NCI-H82 (cell line): Measurements from ENCODE around the gene CYTH3.
"Not testable (repeated sequence)": the region's sequence is repeated elsewhere in the genome, so short reads cannot be mapped to it uniquely, and the experiment has no call there.

Experiments
- DNase-seq: peaks from one replicate; lab custom pipeline; 2025; lab: John Stamatoyannopoulos, UW

CYTH3 gene

DNA sequence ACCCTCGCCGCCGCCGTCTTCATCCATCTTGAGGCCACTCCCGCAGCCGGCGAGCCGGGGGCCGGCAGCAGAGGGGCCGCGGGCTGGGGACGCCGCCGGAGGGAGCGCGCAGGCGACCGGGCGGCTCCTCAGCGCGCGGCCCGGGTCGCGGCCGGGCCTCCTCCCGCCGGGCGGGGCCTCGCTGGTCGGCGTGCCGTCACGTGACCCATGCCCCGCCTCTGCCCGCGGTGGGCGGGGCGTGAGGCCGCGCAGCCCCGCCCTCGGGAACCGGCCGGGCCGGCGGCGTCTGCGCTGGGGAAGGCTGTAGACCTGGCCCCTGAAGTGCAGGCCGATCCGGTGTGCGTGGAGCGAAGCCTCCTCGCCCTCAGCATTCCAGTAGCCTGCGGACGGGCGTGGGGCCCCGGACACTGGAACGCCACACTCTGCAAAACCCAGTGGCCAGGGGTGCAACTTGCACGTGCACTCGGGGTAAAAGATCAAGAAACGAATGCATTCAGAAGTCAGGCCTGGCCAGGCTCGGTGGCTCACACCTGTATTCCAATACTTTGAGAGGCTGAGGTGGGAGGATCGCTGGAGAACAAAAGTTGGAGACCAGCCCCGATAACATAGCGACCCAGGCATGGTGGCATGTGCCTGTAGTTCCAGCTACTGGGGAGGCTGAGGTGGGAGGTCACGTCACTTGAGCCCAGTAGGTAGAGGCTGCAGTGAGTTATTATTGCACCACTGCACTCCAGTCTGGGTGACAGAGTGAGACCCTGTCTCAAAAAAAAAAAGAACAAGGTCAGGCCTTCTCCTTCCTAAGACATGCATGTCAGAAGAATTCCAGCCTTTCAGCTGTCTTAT is at the start of gene CYTH3:
Gene CYTH3 (minus strand): TSS at position 144 of the 843 bp plus-strand sequence. CDS start 117 bp downstream, at position 27.
- DNase-seq, result peak; percentile 80

DNA sequence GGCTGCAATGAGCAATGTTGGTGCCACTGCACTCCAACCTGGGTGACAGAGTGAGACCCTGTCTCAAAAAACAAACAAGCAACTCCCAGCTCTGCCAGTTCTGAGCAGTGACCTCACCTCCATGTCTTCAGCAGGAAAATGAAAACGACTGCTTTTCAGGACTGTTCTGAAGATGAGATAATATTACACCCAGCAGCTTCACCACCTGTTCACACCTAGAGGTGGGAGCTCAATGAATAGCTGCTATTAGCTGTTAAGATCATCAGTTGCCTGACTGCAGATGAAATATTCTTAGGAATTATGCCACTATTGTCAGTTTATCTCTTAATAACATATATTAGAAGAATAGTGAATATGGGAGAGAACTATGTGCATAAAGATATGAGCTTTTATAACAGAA is 48.4 kb upstream of the CYTH3 start:
- DNase-seq, result no peak

GRCh38 chr7:6317797-6318438 is 45.5 kb upstream of the CYTH3 start:
- no peak for DNase-seq

DNA sequence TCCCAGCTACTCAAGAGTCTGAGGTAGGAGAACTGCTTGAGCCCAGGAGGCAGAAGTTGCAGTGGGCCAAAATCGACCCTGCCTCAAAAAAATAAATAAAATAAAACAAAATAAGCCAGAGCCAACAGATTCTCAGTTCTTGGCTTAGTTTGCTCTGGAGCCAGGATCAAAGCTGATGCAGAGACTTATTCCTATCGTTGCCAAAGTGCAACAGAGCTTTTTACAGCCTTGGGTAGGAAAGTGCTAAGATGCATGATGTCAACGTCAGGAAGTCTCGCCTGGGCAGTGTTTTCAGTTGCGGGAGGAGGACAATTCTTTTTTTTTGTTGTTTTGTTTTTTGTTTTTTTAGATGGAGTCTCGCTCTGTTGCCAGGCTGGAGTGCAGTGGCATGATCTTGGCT is 43.8 kb upstream of the CYTH3 start:
- DNase-seq, result no peak

DNA sequence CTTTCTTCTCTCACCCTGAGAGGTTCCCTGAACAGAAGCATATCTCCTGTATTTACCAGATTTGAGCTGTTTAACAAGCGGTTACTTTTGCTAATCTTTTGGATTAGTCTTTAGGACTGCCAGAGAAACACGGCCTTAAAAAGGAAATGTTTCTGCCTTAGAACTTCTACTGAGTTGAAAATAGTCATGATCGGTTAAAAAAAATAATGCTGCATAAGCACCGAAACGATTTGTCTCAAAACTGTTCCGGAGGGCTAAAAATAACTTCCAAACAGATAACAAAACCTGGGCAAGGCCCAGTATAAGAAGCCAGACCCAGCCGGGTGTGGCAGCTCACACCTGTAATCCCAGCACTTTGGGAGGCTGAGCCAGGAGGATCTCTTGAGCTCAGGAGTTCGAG is 43.3 kb upstream of the CYTH3 start:
- DNase-seq, result no peak

DNA sequence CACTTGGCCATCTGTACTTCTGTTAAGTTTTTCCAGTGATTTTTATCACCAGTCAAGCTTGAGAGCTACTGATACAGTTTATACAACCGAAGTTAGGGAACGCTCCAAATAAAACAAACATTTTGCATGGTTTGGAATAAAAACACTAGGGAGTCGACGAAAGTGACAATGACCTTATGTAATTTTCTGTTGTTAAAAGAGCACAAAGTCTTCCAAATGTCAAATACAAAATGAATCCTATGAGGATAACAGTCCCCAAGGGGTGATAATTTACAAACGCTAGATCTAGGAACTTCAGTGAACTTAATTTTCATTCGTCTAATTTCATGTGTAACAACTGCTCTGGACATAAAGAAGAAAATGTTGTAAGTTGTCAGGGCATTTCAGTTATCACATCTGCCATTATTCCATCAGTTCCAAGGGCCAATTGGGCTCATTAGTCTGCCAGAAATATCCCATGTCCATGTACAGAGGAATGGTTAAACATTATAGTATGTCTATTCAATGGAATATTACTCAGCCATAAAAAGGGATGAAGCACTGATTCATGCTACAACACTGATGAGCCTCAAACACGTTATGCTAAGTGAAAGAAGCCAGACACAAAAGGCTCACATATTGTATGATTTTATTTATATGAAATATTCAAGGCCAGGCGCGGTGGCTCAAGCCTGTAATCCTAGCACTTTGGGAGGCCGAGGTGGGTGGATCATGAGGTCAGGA is 38.0 kb upstream of the CYTH3 start:
- DNase-seq, result no peak

- no peak for DNase-seq
These were observed 35.3 kb upstream of the CYTH3 start for GRCh38 chr7:6307762-6308161.

DNA sequence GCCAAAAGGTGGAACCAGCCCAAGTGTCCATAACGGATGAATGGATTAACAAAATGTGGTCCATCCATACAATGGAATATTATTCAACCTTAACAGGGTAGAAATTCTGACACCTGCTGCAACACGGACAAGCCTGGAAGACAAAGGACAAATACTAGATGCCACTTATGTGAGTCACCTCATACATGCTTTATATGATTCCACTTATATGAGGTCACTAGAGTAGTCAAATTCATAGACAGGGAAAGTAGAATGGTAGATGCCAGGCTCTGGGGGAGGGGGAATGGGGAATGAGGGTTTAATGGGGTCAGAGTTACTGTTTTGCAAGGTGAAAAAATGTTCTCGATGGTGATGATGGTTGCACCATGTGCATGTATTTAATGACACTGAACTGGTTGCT is 34.0 kb upstream of the CYTH3 start:
- no peak for DNase-seq

DNA sequence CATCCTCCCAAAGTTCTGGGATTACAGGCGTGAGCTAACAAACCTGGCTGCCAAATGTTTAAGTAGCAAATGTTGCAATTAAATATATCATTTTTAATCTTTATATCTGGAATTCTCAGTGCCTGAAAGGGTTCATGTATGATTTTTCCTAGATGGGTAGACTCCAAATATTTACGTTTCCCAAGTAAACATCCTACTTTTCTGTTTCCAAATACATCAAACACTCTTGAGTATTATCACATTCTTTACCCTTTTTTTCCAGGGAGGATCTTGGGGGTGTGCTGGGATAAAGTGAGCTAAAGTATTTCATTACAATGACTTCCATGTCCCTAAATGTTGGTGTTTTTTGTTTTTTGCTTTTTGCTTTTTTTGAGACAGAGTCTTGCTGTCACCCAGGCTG is 32.9 kb upstream of the CYTH3 start:
- DNase-seq, result no peak

GRCh38 chr7:6301446-6301845 is 29.0 kb upstream of the CYTH3 start:
- not testable (repeated sequence) for DNase-seq

- no peak for DNase-seq
These were observed 27.4 kb upstream of the CYTH3 start for GRCh38 chr7:6299774-6300173.

- DNase-seq, result peak; percentile 21
These were observed 22.4 kb upstream of the CYTH3 start for GRCh38 chr7:6294839-6295238.

DNA sequence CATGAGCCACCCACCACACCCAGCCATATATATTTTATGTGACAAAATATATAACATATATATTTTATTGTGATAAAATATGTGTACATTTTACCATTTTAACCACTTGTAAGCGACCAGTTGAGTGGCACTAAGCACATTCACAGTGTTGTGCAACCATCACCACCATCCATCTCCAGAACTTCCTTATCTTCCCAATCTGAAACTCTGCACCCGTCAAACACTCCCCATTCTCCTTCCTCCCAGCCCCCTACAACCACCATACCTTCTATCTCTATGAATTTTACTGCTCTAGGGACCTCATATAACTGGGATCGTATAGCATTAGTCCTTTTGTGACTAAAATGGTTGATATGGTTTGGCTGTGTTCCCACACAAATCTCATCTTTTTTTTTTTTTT is 20.8 kb upstream of the CYTH3 start:
- DNase-seq, result no peak

DNA sequence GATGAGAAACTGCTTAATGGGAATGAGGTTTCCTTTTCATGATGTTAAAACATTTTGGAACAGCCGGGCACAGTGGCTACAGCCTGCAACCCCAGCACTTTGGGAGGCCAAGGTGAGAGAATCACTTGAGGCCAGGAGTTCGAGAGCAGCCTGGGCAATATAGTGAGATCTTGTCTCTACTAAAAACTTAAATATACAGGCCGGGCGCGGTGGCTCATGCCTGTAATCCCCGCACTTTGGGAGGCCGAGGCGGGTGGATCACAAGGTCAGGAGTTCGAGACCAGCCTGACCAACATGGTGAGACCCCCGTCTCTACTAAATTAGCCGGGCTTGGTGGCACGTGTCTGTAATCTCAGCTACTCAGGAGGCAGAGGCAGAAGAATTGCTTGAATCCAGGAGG is 19.5 kb upstream of the CYTH3 start:
- DNase-seq, result not testable (repeated sequence)

GRCh38 chr7:6291531-6291930 is 19.1 kb upstream of the CYTH3 start:
- DNase-seq, result no peak

- DNase-seq, result no peak
These were observed 17.9 kb upstream of the CYTH3 start for GRCh38 chr7:6290319-6290741.

DNA sequence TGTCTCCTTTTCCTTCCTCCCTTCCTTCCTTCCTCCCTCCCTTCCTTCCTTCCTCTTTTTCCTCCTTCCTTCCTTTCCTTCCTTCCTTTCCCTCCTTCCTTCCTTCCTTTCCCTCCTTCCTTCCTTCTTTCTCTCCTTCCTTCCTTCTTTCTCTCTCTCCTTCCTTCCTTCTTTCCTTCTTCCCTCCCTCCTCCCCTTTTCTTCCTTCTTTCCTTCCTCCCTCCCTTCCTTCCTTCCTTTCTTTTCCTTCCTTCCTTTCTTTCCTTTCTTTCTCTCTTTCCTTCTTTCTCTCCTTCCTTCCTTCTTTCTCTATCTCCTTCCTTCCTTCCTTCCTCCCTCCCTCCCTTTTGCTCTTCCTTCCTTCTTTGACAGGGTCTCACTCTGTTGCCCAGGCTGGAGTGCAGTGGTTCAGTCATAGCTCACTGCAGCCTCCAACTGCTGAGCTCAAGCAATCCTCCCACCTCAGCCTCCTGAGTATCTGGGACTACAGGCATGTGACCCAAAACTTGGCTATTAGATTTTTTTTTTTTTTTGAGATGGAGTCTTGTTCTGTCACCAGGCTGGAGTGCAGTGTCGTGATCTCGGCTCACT is 15.9 kb upstream of the CYTH3 start:
- no peak for DNase-seq

DNA sequence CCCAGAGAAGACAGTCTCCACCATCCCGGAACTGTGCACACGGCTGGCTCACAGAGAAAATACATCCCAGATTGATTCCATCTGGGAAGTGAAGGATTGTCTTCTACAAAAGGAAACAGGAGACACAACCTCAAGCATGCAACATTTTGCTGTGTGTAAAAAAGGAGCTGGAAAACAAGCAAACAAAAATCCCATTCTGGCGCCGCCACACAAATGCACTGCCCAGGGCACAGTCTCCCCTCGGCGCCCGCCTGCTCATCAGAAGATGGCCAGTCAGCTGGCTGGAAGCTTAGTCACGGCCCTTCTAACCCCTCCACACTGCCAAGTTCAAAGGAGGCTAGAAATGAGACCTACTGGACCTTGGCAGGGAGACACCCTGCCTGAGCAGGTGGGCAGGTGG is 14.1 kb upstream of the CYTH3 start:
- DNase-seq, result no peak

DNA sequence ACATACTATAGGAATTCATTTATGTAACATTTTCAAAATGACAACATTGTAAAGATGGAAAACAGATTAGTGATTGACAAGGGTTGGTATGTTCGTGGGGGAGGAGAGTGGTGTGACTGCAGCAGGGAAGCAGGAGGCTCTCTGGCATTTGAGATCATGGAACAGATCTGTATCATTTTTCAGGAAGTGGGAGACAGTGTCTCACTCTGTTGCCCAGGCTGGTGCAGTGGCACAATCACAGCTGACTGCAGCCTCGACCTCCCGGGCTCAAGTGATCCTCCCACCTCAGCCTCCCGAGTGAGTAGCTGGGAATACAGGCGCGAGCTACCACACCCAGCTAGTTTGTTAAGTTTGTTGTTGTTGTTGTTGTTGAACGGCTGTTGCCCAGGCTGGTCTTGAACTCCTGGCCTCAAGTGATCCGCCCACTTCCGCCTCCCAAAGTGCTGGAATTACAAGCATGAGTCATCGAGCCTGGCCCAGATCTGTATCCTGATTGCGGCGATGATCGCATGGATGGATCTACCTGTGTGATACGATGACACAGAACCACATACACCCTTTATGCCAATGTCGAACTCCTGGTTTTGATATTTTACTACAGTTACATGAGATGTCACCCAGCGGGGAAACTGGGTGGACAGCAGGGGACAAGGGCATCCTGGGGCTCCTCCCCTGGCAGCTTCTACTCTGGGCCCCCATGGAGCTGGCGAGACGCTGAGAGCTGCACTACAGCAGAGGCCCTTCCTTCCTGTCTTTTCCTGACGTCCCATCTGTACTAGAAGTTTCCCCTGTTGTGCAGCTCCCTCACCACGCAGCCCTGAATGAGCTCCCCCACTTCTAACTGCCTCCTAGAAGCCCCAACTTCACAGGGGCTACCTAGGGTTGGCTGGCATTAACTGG is 12.3 kb upstream of the CYTH3 start:
- DNase-seq, result no peak

GRCh38 chr7:6284055-6284400 is 11.6 kb upstream of the CYTH3 start:
- DNase-seq, result no peak

- DNase-seq, result not testable (repeated sequence)
These were observed 11.1 kb upstream of the CYTH3 start for GRCh38 chr7:6283391-6284054.
